Lower leg skin (tissue), 3 donors: ENCODE results near the gene TSEN2.

Experiments used
- POLR2A ChIP-seq, 2 donors: fragments of 450-650 bp; IDR thresholded peaks; one replicate each; pipeline ENCODE4 v1.6.1; 2016 to 2017; ENCODE audit warnings: antibody characterized with exemption in 2 of 2, mild to moderate bottlenecking in 1 of 2, moderate library complexity in 1 of 2
- TF ChIP-seq, protein P1 (sequence below), 3 donors: fragments of 450-650 bp; IDR thresholded peaks; one replicate each; pipeline ENCODE4 v1.5.1; 2016; ENCODE audit warnings: antibody characterized with exemption in 3 of 3, mild to moderate bottlenecking in 3 of 3, moderate library complexity in 2 of 3

DNA sequence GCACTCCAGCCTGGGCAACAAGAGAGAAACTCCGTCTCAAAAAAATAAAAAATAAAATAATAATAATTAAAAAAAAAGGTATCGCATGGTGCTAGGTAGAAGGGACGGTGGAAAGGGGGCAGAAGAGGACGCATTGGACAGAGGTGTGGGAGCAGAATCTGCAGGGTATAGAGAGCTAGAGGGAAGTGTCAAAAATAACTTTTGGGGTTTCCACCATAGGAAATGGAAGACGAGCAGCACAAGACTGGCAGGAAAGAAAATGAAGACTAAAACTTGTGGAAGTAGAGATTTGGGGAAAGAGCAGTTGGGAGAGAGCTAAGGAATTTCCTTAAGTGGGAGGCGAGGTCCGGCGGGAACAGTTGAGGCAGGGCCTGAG, 72.0 kb downstream of the TSEN2 start:
- TF ChIP-seq, protein P1, sequence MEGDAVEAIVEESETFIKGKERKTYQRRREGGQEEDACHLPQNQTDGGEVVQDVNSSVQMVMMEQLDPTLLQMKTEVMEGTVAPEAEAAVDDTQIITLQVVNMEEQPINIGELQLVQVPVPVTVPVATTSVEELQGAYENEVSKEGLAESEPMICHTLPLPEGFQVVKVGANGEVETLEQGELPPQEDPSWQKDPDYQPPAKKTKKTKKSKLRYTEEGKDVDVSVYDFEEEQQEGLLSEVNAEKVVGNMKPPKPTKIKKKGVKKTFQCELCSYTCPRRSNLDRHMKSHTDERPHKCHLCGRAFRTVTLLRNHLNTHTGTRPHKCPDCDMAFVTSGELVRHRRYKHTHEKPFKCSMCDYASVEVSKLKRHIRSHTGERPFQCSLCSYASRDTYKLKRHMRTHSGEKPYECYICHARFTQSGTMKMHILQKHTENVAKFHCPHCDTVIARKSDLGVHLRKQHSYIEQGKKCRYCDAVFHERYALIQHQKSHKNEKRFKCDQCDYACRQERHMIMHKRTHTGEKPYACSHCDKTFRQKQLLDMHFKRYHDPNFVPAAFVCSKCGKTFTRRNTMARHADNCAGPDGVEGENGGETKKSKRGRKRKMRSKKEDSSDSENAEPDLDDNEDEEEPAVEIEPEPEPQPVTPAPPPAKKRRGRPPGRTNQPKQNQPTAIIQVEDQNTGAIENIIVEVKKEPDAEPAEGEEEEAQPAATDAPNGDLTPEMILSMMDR (IDR thresholded peaks at IDR 0.05) = no peak
- TF ChIP-seq POLR2A (IDR thresholded peaks at IDR 0.05) = no peak
